ENCODE results near the gene RTP1. TPM values are rescaled to one million over a fixed set of nuclear protein-coding genes. Genes with fewer than 3 reads are reported as not detected.

RTP1 gene
- not detected for total RNA-seq

DNA sequence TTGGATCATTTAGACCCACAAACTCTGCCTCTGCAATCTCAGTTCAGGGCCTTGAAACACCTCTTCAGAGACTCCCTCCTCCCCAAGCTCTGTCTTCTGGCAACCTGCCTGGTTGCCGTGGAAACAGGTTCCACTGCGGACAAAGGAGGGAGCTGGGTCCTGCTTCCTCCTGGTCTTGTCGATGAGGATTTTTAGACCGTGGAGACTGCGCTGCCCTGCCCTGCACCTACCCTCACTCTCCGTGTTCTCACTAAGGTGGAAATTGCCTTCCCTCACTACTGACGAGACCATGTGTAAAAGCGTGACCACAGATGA lies at the start of gene RTP1:
Gene RTP1 (plus strand): TSS at position 152 of the 315 bp plus-strand sequence. CDS start 30 bp downstream, at position 182.
- WGBS, 2 donors, result 72 to 85% methylated on average over 8 of the region's 8 CpGs
- intact Hi-C loops (cut with DNase I; ENCODE audit: low total_unique reads), result no loop called here
- DNase-seq (ENCODE audit: low spot score in 2 of 2), result no peak
- no peak for TF ChIP-seq POLR2A (IDR thresholded peaks at IDR 0.05)
- TF ChIP-seq, protein P1, sequence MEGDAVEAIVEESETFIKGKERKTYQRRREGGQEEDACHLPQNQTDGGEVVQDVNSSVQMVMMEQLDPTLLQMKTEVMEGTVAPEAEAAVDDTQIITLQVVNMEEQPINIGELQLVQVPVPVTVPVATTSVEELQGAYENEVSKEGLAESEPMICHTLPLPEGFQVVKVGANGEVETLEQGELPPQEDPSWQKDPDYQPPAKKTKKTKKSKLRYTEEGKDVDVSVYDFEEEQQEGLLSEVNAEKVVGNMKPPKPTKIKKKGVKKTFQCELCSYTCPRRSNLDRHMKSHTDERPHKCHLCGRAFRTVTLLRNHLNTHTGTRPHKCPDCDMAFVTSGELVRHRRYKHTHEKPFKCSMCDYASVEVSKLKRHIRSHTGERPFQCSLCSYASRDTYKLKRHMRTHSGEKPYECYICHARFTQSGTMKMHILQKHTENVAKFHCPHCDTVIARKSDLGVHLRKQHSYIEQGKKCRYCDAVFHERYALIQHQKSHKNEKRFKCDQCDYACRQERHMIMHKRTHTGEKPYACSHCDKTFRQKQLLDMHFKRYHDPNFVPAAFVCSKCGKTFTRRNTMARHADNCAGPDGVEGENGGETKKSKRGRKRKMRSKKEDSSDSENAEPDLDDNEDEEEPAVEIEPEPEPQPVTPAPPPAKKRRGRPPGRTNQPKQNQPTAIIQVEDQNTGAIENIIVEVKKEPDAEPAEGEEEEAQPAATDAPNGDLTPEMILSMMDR (IDR thresholded peaks at IDR 0.05), result no peak
- H3K4me3 ChIP-seq (ENCODE audit: low read depth, poor library complexity, severe bottlenecking), result no peak within 1 kb of the TSS

DNA sequence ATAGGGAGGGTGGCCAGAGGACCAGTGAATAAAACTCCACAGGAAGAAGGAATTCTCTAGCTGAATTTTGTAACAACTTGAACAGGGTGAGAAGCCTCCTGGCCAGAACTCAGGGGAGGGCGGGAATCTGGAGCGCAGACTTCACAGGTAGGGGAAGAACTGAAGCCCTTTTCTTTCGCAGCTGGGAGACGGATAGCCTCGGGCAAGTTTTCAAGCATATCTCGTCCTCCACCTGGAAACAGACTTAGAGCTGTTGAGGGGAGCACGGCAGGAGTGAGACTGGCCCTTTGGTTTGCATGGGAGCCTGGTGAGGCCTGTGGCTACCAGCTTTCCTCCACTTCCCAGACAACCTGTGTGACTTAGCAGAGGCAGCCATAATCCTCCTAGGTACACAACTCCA lies 47.1 kb upstream of the RTP1 start:
- TF ChIP-seq POLR2A (IDR thresholded peaks at IDR 0.05), result no peak
- TF ChIP-seq, protein P1 (IDR thresholded peaks at IDR 0.05), result no peak
- DNase-seq (ENCODE audit: low spot score in 2 of 2), result no peak
- 64 to 67% methylated on average over 7 of the region's 7 CpGs for WGBS, 2 donors
- H3K4me3 ChIP-seq (ENCODE audit: low read depth, poor library complexity, severe bottlenecking), result no peak overlapping the region
- intact Hi-C loops (cut with DNase I; ENCODE audit: low total_unique reads), result no loop called here

DNA sequence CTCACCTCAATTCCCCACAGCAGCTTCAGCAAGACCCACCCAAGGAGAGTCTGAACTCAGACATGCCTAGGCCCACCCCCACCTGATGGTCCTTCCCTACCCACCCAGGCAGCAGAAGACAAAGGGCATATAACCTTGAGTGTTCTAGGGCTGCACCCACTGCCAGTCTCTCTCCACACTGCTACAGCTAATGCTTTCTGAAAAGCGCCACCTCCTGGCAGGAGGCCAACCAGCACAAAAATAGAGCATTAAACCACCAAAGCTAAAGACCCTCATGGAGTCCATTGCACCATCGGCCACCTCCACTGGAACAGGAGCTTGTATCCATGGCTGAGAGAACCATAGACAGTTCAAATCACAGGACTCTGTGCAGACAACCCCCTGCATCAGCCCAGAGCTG lies 46.7 kb upstream of the RTP1 start:
- intact Hi-C loops (cut with DNase I; ENCODE audit: low total_unique reads), result no loop called here
- WGBS, 2 donors, result 80 to 89% methylated on average over 2 of the region's 2 CpGs
- no peak for DNase-seq (ENCODE audit: low spot score in 2 of 2)
- no peak for TF ChIP-seq POLR2A (IDR thresholded peaks at IDR 0.05)
- TF ChIP-seq, protein P1 (IDR thresholded peaks at IDR 0.05), result no peak
- no peak overlapping the region for H3K4me3 ChIP-seq (ENCODE audit: low read depth, poor library complexity, severe bottlenecking)

- H3K4me3 ChIP-seq (ENCODE audit: low read depth, poor library complexity, severe bottlenecking), result no peak overlapping the region
- intact Hi-C loops (cut with DNase I; ENCODE audit: low total_unique reads), result loop anchor here (10.0 kb wide), 1 partner anchor 307 kb away; no protein-coding TSS in a partner anchor
- no peak for DNase-seq (ENCODE audit: low spot score in 2 of 2)
- TF ChIP-seq, protein P1 (IDR thresholded peaks at IDR 0.05), result no peak
- no peak for TF ChIP-seq POLR2A (IDR thresholded peaks at IDR 0.05)
These were observed 35.7 kb upstream of the RTP1 start for GRCh38 chr3:187161556-187161955.

DNA sequence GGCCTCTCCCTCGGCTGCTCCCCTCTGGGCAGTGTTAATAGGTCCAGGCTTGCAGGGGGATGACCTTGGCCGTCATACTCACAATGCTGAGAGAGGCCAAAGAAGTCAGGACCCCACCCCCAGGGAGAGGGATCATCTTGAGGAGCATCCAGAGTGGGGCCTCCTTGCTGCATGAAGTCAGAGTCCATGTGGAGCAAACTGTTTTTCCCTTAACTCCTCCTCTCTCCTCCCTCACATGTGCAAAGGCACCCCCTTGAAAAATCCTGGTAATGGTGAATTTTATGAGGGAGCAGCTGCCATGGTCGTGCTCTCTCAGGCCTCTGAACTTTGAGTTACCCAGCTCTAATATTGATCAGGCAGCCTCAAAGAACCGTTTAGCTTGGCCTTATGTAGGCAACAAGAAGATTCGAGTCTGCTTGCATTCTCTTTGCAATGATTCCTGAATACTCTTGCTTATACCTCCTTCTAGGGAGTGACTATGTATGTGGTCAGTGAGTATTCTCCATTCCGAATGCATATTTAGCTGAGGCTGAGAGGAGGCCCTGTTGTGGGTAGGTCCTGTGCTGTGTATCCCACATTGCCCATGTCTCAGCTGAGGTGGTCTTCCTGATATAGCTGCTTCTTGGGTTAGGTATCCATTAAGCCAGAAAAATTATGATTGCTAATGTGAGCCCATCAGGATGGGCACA lies 34.9 kb upstream of the RTP1 start:
- intact Hi-C loops (cut with DNase I; ENCODE audit: low total_unique reads), result loop anchor here (10.0 kb wide), 1 partner anchor 308 kb away; no protein-coding TSS in a partner anchor
- no peak for DNase-seq (ENCODE audit: low spot score in 2 of 2)
- 70 to 77% methylated on average over 6 of the region's 6 CpGs for WGBS, 2 donors
- TF ChIP-seq POLR2A (IDR thresholded peaks at IDR 0.05), result no peak
- TF ChIP-seq, protein P1 (IDR thresholded peaks at IDR 0.05), result no peak
- H3K4me3 ChIP-seq (ENCODE audit: low read depth, poor library complexity, severe bottlenecking), result no peak overlapping the region

DNA sequence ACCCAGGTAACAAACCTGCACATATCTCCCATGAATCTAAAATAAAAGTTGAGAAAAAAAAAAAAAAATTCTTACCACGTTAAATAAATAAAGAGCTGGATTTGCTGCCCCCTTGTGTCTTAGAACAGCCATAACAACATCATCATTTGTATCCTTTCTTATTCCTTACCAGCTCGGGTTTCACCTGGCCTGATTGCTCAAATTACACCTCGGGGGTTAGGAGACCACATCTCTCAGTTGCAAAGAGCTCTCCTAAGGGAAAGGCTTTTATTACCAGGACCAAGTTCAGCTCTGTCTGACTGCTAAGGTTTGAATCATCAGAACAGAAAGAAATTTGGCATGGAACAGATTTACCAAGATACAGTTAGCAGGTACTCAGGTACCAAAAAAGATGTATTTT lies 32.1 kb upstream of the RTP1 start:
- intact Hi-C loops (cut with DNase I; ENCODE audit: low total_unique reads), result loop anchor here (10.0 kb wide), 1 partner anchor 310 kb away; no protein-coding TSS in a partner anchor
- TF ChIP-seq, protein P1 (IDR thresholded peaks at IDR 0.05), result peak in 1 of 3 donors; percentile 15
- no peak for TF ChIP-seq POLR2A (IDR thresholded peaks at IDR 0.05)
- WGBS, 2 donors, result 0 to 1% methylated on average over 3 of the region's 3 CpGs
- H3K4me3 ChIP-seq (ENCODE audit: low read depth, poor library complexity, severe bottlenecking), result no peak overlapping the region
- peak in 1 of 2 donors; percentile 47 for DNase-seq (ENCODE audit: low spot score in 2 of 2)
